ENCODE results near the gene TPSB2.
"Not testable (repeated sequence)": the region's sequence is repeated elsewhere in the genome, so short reads cannot be mapped to it uniquely, and the experiment has no call there.

Gene TPSB2

GRCh38 chr16:1243363-1243762, 13.4 kb upstream of the TPSB2 start:
- H3K4me3 ChIP-seq (ENCODE audit: low read depth, low read length): not testable (repeated sequence)

GRCh38 chr16:1241081-1241480, 11.1 kb upstream of the TPSB2 start:
- not testable (repeated sequence) for H3K4me3 ChIP-seq (ENCODE audit: low read depth, low read length)

GRCh38 chr16:1240436-1240835, 10.5 kb upstream of the TPSB2 start, which contains the start of gene TPSAB1:
TSS of gene TPSAB1 (plus strand) at chr16:1240705. CDS start at chr16:1240939, 234 bp downstream.
- not testable (repeated sequence) for H3K4me3 ChIP-seq (ENCODE audit: low read depth, low read length)

GRCh38 chr16:1239575-1239974, 9.6 kb upstream of the TPSB2 start:
- H3K4me3 ChIP-seq (ENCODE audit: low read depth, low read length): not testable (repeated sequence)

- not testable (repeated sequence) for H3K4me3 ChIP-seq (ENCODE audit: low read depth, low read length)
Observed at GRCh38 chr16:1238909-1239308, 8.9 kb upstream of the TPSB2 start.

GRCh38 chr16:1237990-1238389, 8.0 kb upstream of the TPSB2 start:
- H3K4me3 ChIP-seq (ENCODE audit: low read depth, low read length): no peak overlapping the region

GRCh38 chr16:1236659-1237058, 6.7 kb upstream of the TPSB2 start:
- H3K4me3 ChIP-seq (ENCODE audit: low read depth, low read length): not testable (repeated sequence)

- not testable (repeated sequence) for H3K4me3 ChIP-seq (ENCODE audit: low read depth, low read length)
Observed at GRCh38 chr16:1232049-1232748, 2.2 kb upstream of the TPSB2 start.

GRCh38 chr16:1231301-1231700, 1.3 kb upstream of the TPSB2 start:
- H3K4me3 ChIP-seq (ENCODE audit: low read depth, low read length): not testable (repeated sequence)

GRCh38 chr16:1230471-1231212, 658 bp upstream of the TPSB2 start:
- not testable (repeated sequence) for H3K4me3 ChIP-seq (ENCODE audit: low read depth, low read length)

GRCh38 chr16:1229476-1229875, 508 bp downstream of the TPSB2 start:
- H3K4me3 ChIP-seq (ENCODE audit: low read depth, low read length): not testable (repeated sequence)

GRCh38 chr16:1228227-1228626, 1.8 kb downstream of the TPSB2 start:
- H3K4me3 ChIP-seq (ENCODE audit: low read depth, low read length): not testable (repeated sequence)

GRCh38 chr16:1226692-1227091, 3.3 kb downstream of the TPSB2 start:
- H3K4me3 ChIP-seq (ENCODE audit: low read depth, low read length): not testable (repeated sequence)

GRCh38 chr16:1225728-1226311, 4.2 kb downstream of the TPSB2 start:
- not testable (repeated sequence) for H3K4me3 ChIP-seq (ENCODE audit: low read depth, low read length)

- H3K4me3 ChIP-seq (ENCODE audit: low read depth, low read length): no peak within 1 kb of the TSS
Observed at GRCh38 chr16:1225051-1225451, 4.9 kb downstream of the TPSB2 start, which contains the start of gene TPSG1. TSS of gene TPSG1 (minus strand) at chr16:1225268. CDS start at chr16:1225252, 16 bp downstream.

- no peak overlapping the region for H3K4me3 ChIP-seq (ENCODE audit: low read depth, low read length)
Observed at GRCh38 chr16:1224558-1224957, 5.4 kb downstream of the TPSB2 start.

- no peak overlapping the region for H3K4me3 ChIP-seq (ENCODE audit: low read depth, low read length)
Observed at GRCh38 chr16:1223355-1224214, 6.4 kb downstream of the TPSB2 start.

GRCh38 chr16:1222553-1223354, 7.2 kb downstream of the TPSB2 start:
- H3K4me3 ChIP-seq (ENCODE audit: low read depth, low read length): no peak overlapping the region

GRCh38 chr16:1221628-1222552, 8.1 kb downstream of the TPSB2 start:
- no peak overlapping the region for H3K4me3 ChIP-seq (ENCODE audit: low read depth, low read length)
